OCI-LY1 (cell line): ENCODE measurements around the gene SVBP.

Source experiments
- H2AFZ ChIP-seq: fragments of 200-600 bp; sonication (generic), shearing (Covaris generic); 2 replicates; pipeline ENCODE4 v1.6.0; 2014; ENCODE audit warnings: antibody characterized with exemption, mild to moderate bottlenecking, low read length
- H3F3A ChIP-seq: fragments of 200-600 bp; sonication (generic), shearing (Covaris generic); 2 replicates; pipeline ENCODE4 v1.6.0; 2014; ENCODE audit warnings: mild to moderate bottlenecking, antibody characterized with exemption, low read length, moderate library complexity; ENCODE audit not compliant: insufficient read depth
- H3K27ac ChIP-seq: fragments of 200-600 bp; sonication (generic); 2 replicates; pipeline ENCODE4 v1.5.1; 2014; ENCODE audit warnings: low read length, mixed run types, mild to moderate bottlenecking, low read depth; ENCODE audit not compliant: poor library complexity, severe bottlenecking
- H3K27me3 ChIP-seq: fragments of 200-600 bp; sonication (generic); 2 replicates; pipeline ENCODE4 v1.6.0; 2014; ENCODE audit warnings: antibody characterized with exemption, mild to moderate bottlenecking, low read length, moderate library complexity; ENCODE audit not compliant: insufficient read depth
- H3K36me3 ChIP-seq: fragments of 200-600 bp; sonication (generic); 2 replicates; pipeline ENCODE4 v1.6.1; 2014; ENCODE audit warnings: mild to moderate bottlenecking, antibody characterized with exemption, low read length, moderate library complexity, mixed read lengths; ENCODE audit not compliant: insufficient read depth
- H3K4me1 ChIP-seq: fragments of 200-600 bp; sonication (generic); 2 replicates; pipeline ENCODE4 v1.5.1; 2014; ENCODE audit warnings: mild to moderate bottlenecking, low read length, moderate library complexity; ENCODE audit not compliant: insufficient read depth, severe bottlenecking
- H3K4me2 ChIP-seq: fragments of 200-600 bp; sonication (generic), shearing (Covaris generic); 2 replicates; pipeline ENCODE4 v1.6.1; 2014; ENCODE audit warnings: low read length
- H3K4me3 ChIP-seq: fragments of 200-600 bp; sonication (generic); 2 replicates; pipeline ENCODE4 v1.5.1; 2014; ENCODE audit warnings: low read length, low read depth, mild to moderate bottlenecking, mixed read lengths; ENCODE audit not compliant: poor library complexity, severe bottlenecking
- H3K79me2 ChIP-seq: fragments of 200-600 bp; shearing (Covaris generic); 2 replicates; pipeline ENCODE4 v1.6.1; 2016; ENCODE audit warnings: mixed run types, low read length, mixed read lengths; ENCODE audit not compliant: insufficient read depth
- H3K9ac ChIP-seq: fragments of 200-600 bp; sonication (generic), shearing (Covaris generic); 2 replicates; pipeline ENCODE4 v1.6.1; 2014; ENCODE audit warnings: mild to moderate bottlenecking, low read length, mixed read lengths
- H3K9me2 ChIP-seq: fragments of 200-600 bp; sonication (generic), shearing (Covaris generic); 2 replicates; pipeline ENCODE4 v1.6.1; 2014; ENCODE audit warnings: low read depth, mild to moderate bottlenecking, low read length, mixed read lengths
- H3K9me3 ChIP-seq: fragments of 200-600 bp; shearing (Covaris generic); 2 replicates; pipeline ENCODE4 v1.6.1; 2014; ENCODE audit warnings: low read length, mixed read lengths
- H4K20me1 ChIP-seq: fragments of 200-600 bp; sonication (generic), shearing (Covaris generic); 2 replicates; pipeline ENCODE4 v1.6.0; 2016; ENCODE audit warnings: mild to moderate bottlenecking, low read length; ENCODE audit not compliant: insufficient read depth
- EZH2 ChIP-seq: fragments of 200-600 bp; sonication (generic), shearing (Covaris generic); IDR thresholded peaks from 2 replicates; pipeline ENCODE4 v1.8.0; 2017; ENCODE audit warnings: borderline replicate concordance, mixed run types, mild to moderate bottlenecking, antibody characterized with exemption, low read length, moderate library complexity, mixed read lengths
- TF ChIP-seq, protein P1 (sequence below): fragments of 200-600 bp; sonication (generic), shearing (Covaris generic); IDR thresholded peaks from 2 replicates; pipeline ENCODE4 v1.5.1; 2017; ENCODE audit warnings: mild to moderate bottlenecking, antibody characterized with exemption, low read length, moderate library complexity, mixed read lengths

Gene SVBP

GRCh38 chr1:42765832-42766740 lies 51.1 kb downstream of the SVBP start:
- H3K27me3 ChIP-seq, result no peaks in the 10 kb centered on the region
- H3K9ac ChIP-seq, result peak overlapping the region; percentile 96
- no peaks in the 10 kb centered on the region for H4K20me1 ChIP-seq
- no peaks in the 10 kb centered on the region for H3K9me2 ChIP-seq
- peak overlapping the region; percentile 14 for H3K27ac ChIP-seq
- H3F3A ChIP-seq, result no peaks in the 10 kb centered on the region
- H3K9me3 ChIP-seq, result no peaks in the 10 kb centered on the region
- peak overlapping the region; percentile 92 for H3K4me3 ChIP-seq
- TF ChIP-seq EZH2, result no peak
- TF ChIP-seq, protein P1, sequence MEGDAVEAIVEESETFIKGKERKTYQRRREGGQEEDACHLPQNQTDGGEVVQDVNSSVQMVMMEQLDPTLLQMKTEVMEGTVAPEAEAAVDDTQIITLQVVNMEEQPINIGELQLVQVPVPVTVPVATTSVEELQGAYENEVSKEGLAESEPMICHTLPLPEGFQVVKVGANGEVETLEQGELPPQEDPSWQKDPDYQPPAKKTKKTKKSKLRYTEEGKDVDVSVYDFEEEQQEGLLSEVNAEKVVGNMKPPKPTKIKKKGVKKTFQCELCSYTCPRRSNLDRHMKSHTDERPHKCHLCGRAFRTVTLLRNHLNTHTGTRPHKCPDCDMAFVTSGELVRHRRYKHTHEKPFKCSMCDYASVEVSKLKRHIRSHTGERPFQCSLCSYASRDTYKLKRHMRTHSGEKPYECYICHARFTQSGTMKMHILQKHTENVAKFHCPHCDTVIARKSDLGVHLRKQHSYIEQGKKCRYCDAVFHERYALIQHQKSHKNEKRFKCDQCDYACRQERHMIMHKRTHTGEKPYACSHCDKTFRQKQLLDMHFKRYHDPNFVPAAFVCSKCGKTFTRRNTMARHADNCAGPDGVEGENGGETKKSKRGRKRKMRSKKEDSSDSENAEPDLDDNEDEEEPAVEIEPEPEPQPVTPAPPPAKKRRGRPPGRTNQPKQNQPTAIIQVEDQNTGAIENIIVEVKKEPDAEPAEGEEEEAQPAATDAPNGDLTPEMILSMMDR, result peak; percentile 58
- peaks cover 18% of the 10 kb centered on the region; the same call in 1 of the 2 replicates for H3K36me3 ChIP-seq
- H2AFZ ChIP-seq, result no peak overlapping the region
- H3K4me1 ChIP-seq, result peaks cover 30% of the 10 kb centered on the region
- peaks cover 22% of the 10 kb centered on the region for H3K79me2 ChIP-seq
- peak overlapping the region; percentile 100 for H3K4me2 ChIP-seq

GRCh38 chr1:42765269-42765668 lies 51.9 kb downstream of the SVBP start:
- TF ChIP-seq, protein P1, result no peak
- no peak for TF ChIP-seq EZH2
- Histone ChIP-seq H3K4me2 (peak overlapping the region; percentile 100), H3K36me3 (peaks cover 10% of the 10 kb centered on the region; the same call in 1 of the 2 replicates), H4K20me1 (no peaks in the 10 kb centered on the region), H3K27me3 (no peaks in the 10 kb centered on the region), H3K9me3 (no peaks in the 10 kb centered on the region), H3K4me1 (peaks cover 30% of the 10 kb centered on the region), H3K9ac (peak overlapping the region; percentile 96), H3K27ac (no peak overlapping the region), H3K79me2 (peaks cover 16% of the 10 kb centered on the region), H2AFZ (no peak overlapping the region), H3K9me2 (no peaks in the 10 kb centered on the region), H3F3A (no peaks in the 10 kb centered on the region), H3K4me3 (peak overlapping the region; percentile 92)

DNA sequence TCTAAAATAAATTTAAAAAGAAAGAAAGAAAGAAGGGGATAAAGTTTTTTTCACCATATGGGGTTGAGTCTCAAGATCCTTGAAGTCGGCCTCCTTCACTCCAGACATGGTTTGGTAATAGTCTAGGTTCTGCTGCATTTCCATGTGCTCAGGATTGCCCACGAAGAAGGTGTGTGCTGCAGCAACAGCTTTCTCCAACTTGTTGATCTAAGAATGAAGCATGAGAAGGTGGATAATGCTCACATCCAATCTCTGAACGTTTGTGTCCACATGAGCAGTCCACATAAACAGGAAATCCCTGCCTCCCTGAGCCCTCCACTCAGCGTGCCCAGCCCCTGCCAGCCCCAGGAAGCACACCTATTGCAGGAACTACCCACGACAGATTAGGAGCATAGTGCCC lies 54.9 kb downstream of the SVBP start:
- Histone ChIP-seq H3K4me3 (no peak overlapping the region), H3K4me2 (no peak overlapping the region), H3K9ac (no peak overlapping the region), H3K27me3 (no peaks in the 10 kb centered on the region), H3K9me3 (no peaks in the 10 kb centered on the region), H3K9me2 (no peaks in the 10 kb centered on the region), H3K79me2 (no peaks in the 10 kb centered on the region), H3K27ac (no peak overlapping the region), H2AFZ (no peak overlapping the region), H3F3A (no peaks in the 10 kb centered on the region), H3K4me1 (peaks cover 29% of the 10 kb centered on the region), H4K20me1 (no peaks in the 10 kb centered on the region), H3K36me3 (peaks cover 17% of the 10 kb centered on the region; the same call in 1 of the 2 replicates)
- TF ChIP-seq, protein P1, result no peak
- no peak for TF ChIP-seq EZH2
